K562 (cell line): ENCODE measurements around the gene HYI. TPM values are rescaled to one million over a fixed set of nuclear protein-coding genes. Genes with fewer than 3 reads are reported as not detected.

Source experiments
- CHCHD3 ChIP-seq: fragments of 250-450 bp; sonication (Bioruptor Pico); IDR thresholded peaks from 2 replicates; pipeline ENCODE4 v2.1.2; 2022; ENCODE audit warnings: mild to moderate bottlenecking
- ID3 ChIP-seq, 2 experiments: fragments of 250-450 bp in 1 of 2; fragments of 450-650 bp in 1 of 2; sonication (Bioruptor Pico) in 1 of 2; IDR thresholded peaks; 2 replicates each; pipeline versions ENCODE4 v1.6.1 to v1.8.0; 2016 to 2021; ENCODE audit warnings: mild to moderate bottlenecking in 2 of 2, moderate library complexity in 2 of 2, missing compliant biosample characterization in 1 of 2, missing genetic modification characterization in 1 of 2
- MYC ChIP-seq, 2 experiments: fragments of 250-450 bp in 1 of 2; sonication (Bioruptor Pico) in 1 of 2; IDR thresholded peaks; 2 replicates each; pipeline versions ENCODE4 v1.5.1 to v1.6.1; 2012 to 2021; ENCODE audit warnings: low read depth in 2 of 2, borderline replicate concordance in 1 of 2, improper control_type of control experiment in 1 of 2, low read length in 1 of 2, mild to moderate bottlenecking in 1 of 2, moderate library complexity in 1 of 2
- PHB2 ChIP-seq: fragments of 450-650 bp; IDR thresholded peaks from 2 replicates; pipeline ENCODE4 v1.6.1; 2017; ENCODE audit warnings: low read depth
- PHF21A ChIP-seq: fragments of 450-650 bp; IDR thresholded peaks from 2 replicates; pipeline ENCODE4 v1.6.1; 2017; ENCODE audit warnings: low read depth, borderline replicate concordance
- SMARCA4 ChIP-seq: fragments of 450-650 bp; IDR thresholded peaks from 2 replicates; pipeline ENCODE4 v1.6.1; 2016
- TCF7 ChIP-seq: sonication (generic); IDR thresholded peaks from 2 replicates; pipeline ENCODE4 v1.6.1; 2016; ENCODE audit warnings: antibody characterized with exemption, borderline replicate concordance
- TEAD1 ChIP-seq, 2 experiments: fragments of 450-650 bp in 1 of 2; sonication (generic) in 1 of 2; formaldehyde crosslinking; IDR thresholded peaks; 2 replicates each; pipeline versions ENCODE4 v1.4.0 to v1.8.0; 2020 to 2022; ENCODE audit warnings: mild to moderate bottlenecking in 2 of 2, missing genetic modification reagents in 1 of 2
- WHSC1 ChIP-seq: IDR thresholded peaks from one replicate; pipeline ENCODE4 v1.6.1; 2012; ENCODE audit warnings: low read length, control low read depth, inconsistent platforms
- ZC3H4 ChIP-seq: sonication (generic); formaldehyde crosslinking; IDR thresholded peaks from 2 replicates; pipeline ENCODE4 v1.9.0; 2021; ENCODE audit warnings: missing genetic modification reagents, borderline replicate concordance
- ZC3H8 ChIP-seq: fragments of 450-650 bp; IDR thresholded peaks from 2 replicates; pipeline ENCODE4 v1.6.1; 2017
- ZNF134 ChIP-seq: fragments of 250-450 bp; sonication (Bioruptor Pico); conservative IDR thresholded peaks from 2 replicates; pipeline ENCODE4 v1.4.0; 2020
- ZNF778 ChIP-seq: fragments of 450-650 bp; formaldehyde crosslinking; IDR thresholded peaks from 2 replicates; pipeline ENCODE4 v1.4.0; 2020; ENCODE audit warnings: mild to moderate bottlenecking, moderate library complexity
- ZNF785 ChIP-seq: fragments of 250-450 bp; sonication (Bioruptor Pico); IDR thresholded peaks from 2 replicates; pipeline ENCODE4 v1.4.0; 2020; ENCODE audit warnings: mild to moderate bottlenecking
- polyA plus RNA-seq, 8 experiments: library from polyadenylated mRNA; depleted of rRNA in 4 of 8; stranded (reverse) in 5 of 8; unstranded in 3 of 8; fragments of >200 nt; fragmentation: Nextera tagmentation in 2 of 8; fragmentation: Illumina TruSeq in 1 of 8; extraction: Ambion mirVana in 2 of 8; extraction: Trizol in 1 of 8; gene quantifications; 2 replicates each; pipeline versions ENCODE4 v1.2.1 to v1.2.3, GENCODE V29; 2011 to 2014; ENCODE audit warnings: inconsistent platforms in 1 of 8, missing spikeins in 1 of 8
- total RNA-seq, 7 experiments: library from RNA; depleted of rRNA in 6 of 7; stranded (reverse); fragments of >200 nt in 6 of 7; fragmentation: Illumina TruSeq in 2 of 7; extraction: Trizol in 2 of 7; gene quantifications; 2 replicates each; pipeline versions ENCODE4 v1.2.1 to v1.2.3, GENCODE V29; 2011 to 2021; ENCODE audit warnings: low replicate concordance in 1 of 7
- TF ChIP-seq, protein P1 (sequence below): sonication (generic); formaldehyde crosslinking; IDR thresholded peaks from 2 replicates; pipeline ENCODE4 v1.8.1; 2022; ENCODE audit warnings: missing genetic modification reagents

HYI gene
- total and polyA plus RNA-seq, 9 of the 15 experiments (the other 6 are each of a cell fraction or from before 2014, with no cell fraction given), result 0.04 to 4.1 (median 1.4) TPM; not detected in 1

- TF ChIP-seq, protein P1, sequence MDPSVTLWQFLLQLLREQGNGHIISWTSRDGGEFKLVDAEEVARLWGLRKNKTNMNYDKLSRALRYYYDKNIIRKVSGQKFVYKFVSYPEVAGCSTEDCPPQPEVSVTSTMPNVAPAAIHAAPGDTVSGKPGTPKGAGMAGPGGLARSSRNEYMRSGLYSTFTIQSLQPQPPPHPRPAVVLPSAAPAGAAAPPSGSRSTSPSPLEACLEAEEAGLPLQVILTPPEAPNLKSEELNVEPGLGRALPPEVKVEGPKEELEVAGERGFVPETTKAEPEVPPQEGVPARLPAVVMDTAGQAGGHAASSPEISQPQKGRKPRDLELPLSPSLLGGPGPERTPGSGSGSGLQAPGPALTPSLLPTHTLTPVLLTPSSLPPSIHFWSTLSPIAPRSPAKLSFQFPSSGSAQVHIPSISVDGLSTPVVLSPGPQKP (CRISPR knock-in tag), result no peak
- TF ChIP-seq TEAD1 (CRISPR knock-in tag; IDR thresholded peaks at IDR 0.05) (peak in 1 of 2 experiments; percentile 38; a peak in 2 of 4 replicates), TCF7 (no peak), PHB2 (no peak), ZC3H4 (CRISPR knock-in tag) (no peak), ZC3H8 (no peak), MYC (IDR thresholded peaks at IDR 0.05; ENCODE audit: low read depth, low read length) (peak; percentile 55; the same call in 1 of the 2 replicates), MYC (CRISPR knock-in tag; IDR thresholded peaks at IDR 0.05; ENCODE audit: borderline replicate concordance, low read depth) (no peak), ZNF134 (CRISPR knock-in tag) (no peak), WHSC1 (no peak), PHF21A (no peak), CHCHD3 (no peak), ZNF785 (no peak), ID3 (CRISPR knock-in tag; IDR thresholded peaks at IDR 0.05) (no peak), ID3 (tag; IDR thresholded peaks at IDR 0.05) (peak; percentile 73; the same call in 1 of the 2 replicates), ZNF778 (CRISPR knock-in tag) (no peak), SMARCA4 (peak; percentile 90; the same call in 1 of the 2 replicates)
These were observed 48.4 kb downstream of the HYI start (continued) for GRCh38 chr1:43405219-43405875.
